Upper lobe of left lung (tissue), 6 donors: ENCODE results near the gene SDCCAG8. TPM values are rescaled to one million over a fixed set of nuclear protein-coding genes. Genes with fewer than 3 reads are reported as not detected.

Experiments
- ATAC-seq, 2 donors: fragments of 200-7000 bp; cut with Tn5 transposase; one replicate each; pipeline ENCODE4 v1.9.1; 2022; ENCODE audit warnings: mild to moderate bottlenecking in 2 of 2, moderate library complexity in 2 of 2; ENCODE audit not compliant: low FRiP score in 2 of 2
- DNase-seq, 2 donors: peaks; one replicate each; pipeline ENCODE4 v3.0.0-alpha.2; 2019 to 2020
- H3K27ac ChIP-seq, 4 donors: fragments of 200-600 bp; sonication (generic); one replicate each; pipeline ENCODE4 v1.5.1; 2016 to 2019
- H3K27me3 ChIP-seq, 4 donors: fragments of 200-600 bp; sonication (generic); one replicate each; pipeline ENCODE4 v1.5.1; 2017 to 2019
- H3K36me3 ChIP-seq, 4 donors: fragments of 200-600 bp; sonication (generic); one replicate each; pipeline ENCODE4 v1.5.1; 2016 to 2019
- H3K4me1 ChIP-seq, 4 donors: fragments of 200-600 bp; sonication (generic); one replicate each; pipeline ENCODE4 v1.5.1; 2018 to 2019
- H3K4me3 ChIP-seq, 4 donors: fragments of 200-600 bp; sonication (generic); one replicate each; pipeline ENCODE4 v1.5.1; 2017 to 2019; ENCODE audit warnings: mild to moderate bottlenecking in 2 of 4, moderate library complexity in 1 of 4
- H3K9me3 ChIP-seq, 4 donors: fragments of 200-600 bp; sonication (generic); one replicate each; pipeline ENCODE4 v1.5.1; 2018 to 2019
- EP300 ChIP-seq, 4 donors: sonication (generic); formaldehyde crosslinking; IDR thresholded peaks; one replicate each; pipeline ENCODE4 v1.5.1; 2017; ENCODE audit warnings: antibody characterized with exemption in 4 of 4, control low read depth in 2 of 4
- POLR2A ChIP-seq, 4 donors: fragments of 450-650 bp; IDR thresholded peaks; one replicate each; pipeline ENCODE4 v1.5.1; 2016 to 2017; ENCODE audit warnings: antibody characterized with exemption in 4 of 4, mild to moderate bottlenecking in 2 of 4
- POLR2AphosphoS5 ChIP-seq, 2 donors: sonication (generic); formaldehyde crosslinking; IDR thresholded peaks; one replicate each; pipeline ENCODE4 v1.5.1; 2017; ENCODE audit warnings: antibody characterized with exemption in 2 of 2
- WGBS, 2 donors: methylation state at CpG; one replicate each; pipeline ENCODE4 v1.1.5; 2017 to 2018; 5-methylcytosine and 5-hydroxymethylcytosine counted together
- total RNA-seq, 6 donors: library from RNA; depleted of rRNA in 4 of 6; stranded (reverse); fragments of >200 nt in 4 of 6; gene quantifications; one replicate each; pipeline versions ENCODE4 v1.1.0 to v1.2.1, GENCODE V29; 2016 to 2021
- TF ChIP-seq, protein P1 (sequence below), 6 experiments: fragments of 450-650 bp in 4 of 6; fragments of 200-600 bp in 2 of 6; sonication (generic) in 2 of 6; IDR thresholded peaks; one replicate each; pipeline ENCODE4 v1.5.1; 2016 to 2019; ENCODE audit warnings: antibody characterized with exemption in 6 of 6
- donor health status: DM: no; HTN: no; CAD: no; lungs with moderate emphysema.
- donor health status: DM: no; HTN: yes; CAD: no; lungs with severe emphysema.

Gene SDCCAG8
- total RNA-seq, 6 donors from 2014 or later = 52.5 to 295 (median 95.2) TPM

DNA sequence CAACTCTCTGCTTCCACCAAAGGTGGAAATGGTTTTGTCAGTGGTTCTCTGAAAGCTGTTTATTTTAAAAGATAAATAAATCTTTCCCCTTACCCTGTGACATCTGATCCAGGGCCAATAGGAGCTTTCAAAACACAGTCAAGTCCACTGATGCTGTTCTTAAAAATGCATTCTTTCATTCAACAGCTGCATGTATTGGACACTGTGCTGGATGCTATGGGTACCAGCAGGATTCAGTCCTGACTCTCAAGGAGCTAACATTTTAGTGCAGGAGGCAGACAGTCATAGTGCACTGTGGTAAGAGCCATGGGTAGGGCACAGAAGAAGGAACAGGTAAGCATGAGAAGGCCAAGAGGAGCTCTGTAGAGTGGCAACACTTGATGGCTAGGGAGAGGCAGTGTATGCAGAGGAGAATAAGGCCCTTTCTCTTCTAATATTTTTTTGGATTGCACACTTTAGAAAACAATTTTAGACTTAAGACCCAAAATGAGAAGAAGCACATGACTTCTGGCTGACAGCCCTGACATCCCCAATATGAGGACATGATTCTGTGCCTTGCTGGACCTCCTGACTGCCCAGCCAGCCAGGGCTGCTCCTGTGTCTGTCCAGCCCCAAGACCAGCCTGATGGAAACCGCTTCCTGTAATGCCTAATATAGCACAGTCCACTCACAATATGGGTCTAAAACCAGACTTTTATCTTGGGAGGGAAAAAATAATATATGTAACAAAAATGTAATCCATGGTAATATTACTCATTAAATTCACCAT, 207.3 kb downstream of the SDCCAG8 start:
- ATAC-seq = no peak
- Histone ChIP-seq H3K36me3 (peaks cover 0 to 4% (median 0%) of the 10 kb centered on the region in 4 donors), H3K27me3 (no peaks in the 10 kb centered on the region), H3K4me1 (no peaks in the 10 kb centered on the region), H3K27ac (no peak overlapping the region), H3K4me3 (no peak overlapping the region), H3K9me3 (no peaks in the 10 kb centered on the region)
- WGBS, 2 donors = 92 to 100% methylated on average over 1 of the region's 1 CpG
- no peak for DNase-seq
- TF ChIP-seq POLR2AphosphoS5 (IDR thresholded peaks at IDR 0.05) = no peak
- no peak for TF ChIP-seq EP300 (IDR thresholded peaks at IDR 0.05)
- TF ChIP-seq, protein P1, sequence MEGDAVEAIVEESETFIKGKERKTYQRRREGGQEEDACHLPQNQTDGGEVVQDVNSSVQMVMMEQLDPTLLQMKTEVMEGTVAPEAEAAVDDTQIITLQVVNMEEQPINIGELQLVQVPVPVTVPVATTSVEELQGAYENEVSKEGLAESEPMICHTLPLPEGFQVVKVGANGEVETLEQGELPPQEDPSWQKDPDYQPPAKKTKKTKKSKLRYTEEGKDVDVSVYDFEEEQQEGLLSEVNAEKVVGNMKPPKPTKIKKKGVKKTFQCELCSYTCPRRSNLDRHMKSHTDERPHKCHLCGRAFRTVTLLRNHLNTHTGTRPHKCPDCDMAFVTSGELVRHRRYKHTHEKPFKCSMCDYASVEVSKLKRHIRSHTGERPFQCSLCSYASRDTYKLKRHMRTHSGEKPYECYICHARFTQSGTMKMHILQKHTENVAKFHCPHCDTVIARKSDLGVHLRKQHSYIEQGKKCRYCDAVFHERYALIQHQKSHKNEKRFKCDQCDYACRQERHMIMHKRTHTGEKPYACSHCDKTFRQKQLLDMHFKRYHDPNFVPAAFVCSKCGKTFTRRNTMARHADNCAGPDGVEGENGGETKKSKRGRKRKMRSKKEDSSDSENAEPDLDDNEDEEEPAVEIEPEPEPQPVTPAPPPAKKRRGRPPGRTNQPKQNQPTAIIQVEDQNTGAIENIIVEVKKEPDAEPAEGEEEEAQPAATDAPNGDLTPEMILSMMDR (IDR thresholded peaks at IDR 0.05) = no peak
- no peak for TF ChIP-seq POLR2A (IDR thresholded peaks at IDR 0.05)

GRCh38 chr1:243465081-243465480, 209.2 kb downstream of the SDCCAG8 start:
- DNase-seq (no peak), ATAC-seq (no peak)
- TF ChIP-seq EP300 (IDR thresholded peaks at IDR 0.05) (no peak), POLR2AphosphoS5 (IDR thresholded peaks at IDR 0.05) (no peak), POLR2A (IDR thresholded peaks at IDR 0.05) (no peak)
- Histone ChIP-seq H3K36me3 (peaks cover 0 to 4% (median 0%) of the 10 kb centered on the region in 4 donors), H3K4me3 (no peak overlapping the region), H3K4me1 (no peaks in the 10 kb centered on the region), H3K27ac (no peak overlapping the region), H3K9me3 (no peaks in the 10 kb centered on the region), H3K27me3 (no peaks in the 10 kb centered on the region)
- 91 to 99% methylated on average over 5 of the region's 5 CpGs for WGBS, 2 donors

- Histone ChIP-seq H3K36me3 (peaks cover 0 to 4% (median 0%) of the 10 kb centered on the region in 4 donors), H3K4me3 (no peak overlapping the region), H3K9me3 (no peaks in the 10 kb centered on the region), H3K27me3 (no peaks in the 10 kb centered on the region), H3K27ac (no peak overlapping the region), H3K4me1 (no peaks in the 10 kb centered on the region)
- no peak for ATAC-seq
- no peak for DNase-seq
- TF ChIP-seq, protein P1 (IDR thresholded peaks at IDR 0.05) = no peak
- no peak for TF ChIP-seq POLR2A (IDR thresholded peaks at IDR 0.05)
- TF ChIP-seq EP300 (IDR thresholded peaks at IDR 0.05) = no peak
- no peak for TF ChIP-seq POLR2AphosphoS5 (IDR thresholded peaks at IDR 0.05)
- WGBS, 2 donors = 77 to 78% methylated on average over 5 of the region's 5 CpGs
Observed at GRCh38 chr1:243465738-243466137, 209.9 kb downstream of the SDCCAG8 start.

GRCh38 chr1:243469497-243469896, 213.7 kb downstream of the SDCCAG8 start:
- DNase-seq = no peak
- Histone ChIP-seq H3K4me3 (no peak overlapping the region), H3K36me3 (peaks cover 0 to 1% (median 0%) of the 10 kb centered on the region in 4 donors), H3K9me3 (no peaks in the 10 kb centered on the region), H3K27ac (no peak overlapping the region), H3K27me3 (no peaks in the 10 kb centered on the region), H3K4me1 (peaks cover 9 to 26% (median 15%) of the 10 kb centered on the region in 4 donors)
- TF ChIP-seq EP300 (IDR thresholded peaks at IDR 0.05) = no peak
- no peak for TF ChIP-seq POLR2AphosphoS5 (IDR thresholded peaks at IDR 0.05)
- TF ChIP-seq, protein P1 (IDR thresholded peaks at IDR 0.05) = no peak
- TF ChIP-seq POLR2A (IDR thresholded peaks at IDR 0.05) = no peak
- no peak for ATAC-seq
- WGBS, 2 donors = 96 to 97% methylated on average over 3 of the region's 3 CpGs

- peaks cover 9 to 27% (median 15%) of the 10 kb centered on the region in 4 donors for H3K4me1 ChIP-seq
- no peak overlapping the region for H3K27ac ChIP-seq
- WGBS, 2 donors = 93 to 95% methylated on average over 7 of the region's 7 CpGs
- H3K4me3 ChIP-seq = no peak overlapping the region
- ATAC-seq (no peak), DNase-seq (no peak)
- H3K36me3 ChIP-seq = peaks cover 0 to 3% (median 0%) of the 10 kb centered on the region in 4 donors
- TF ChIP-seq, protein P1 (IDR thresholded peaks at IDR 0.05) = no peak
- no peak for TF ChIP-seq POLR2AphosphoS5 (IDR thresholded peaks at IDR 0.05)
- no peaks in the 10 kb centered on the region for H3K9me3 ChIP-seq
- no peaks in the 10 kb centered on the region for H3K27me3 ChIP-seq
Observed at GRCh38 chr1:243470502-243470901, 214.7 kb downstream of the SDCCAG8 start.
